NCI-H146 (cell line): ENCODE data around the gene GPR153.
"Not testable (repeated sequence)": the region's sequence is repeated elsewhere in the genome, so short reads cannot be mapped to it uniquely, and the experiment has no call there.

Experiments used
- DNase-seq: peaks from one replicate; lab custom pipeline; 2025; lab: John Stamatoyannopoulos, UW

Gene GPR153

DNA sequence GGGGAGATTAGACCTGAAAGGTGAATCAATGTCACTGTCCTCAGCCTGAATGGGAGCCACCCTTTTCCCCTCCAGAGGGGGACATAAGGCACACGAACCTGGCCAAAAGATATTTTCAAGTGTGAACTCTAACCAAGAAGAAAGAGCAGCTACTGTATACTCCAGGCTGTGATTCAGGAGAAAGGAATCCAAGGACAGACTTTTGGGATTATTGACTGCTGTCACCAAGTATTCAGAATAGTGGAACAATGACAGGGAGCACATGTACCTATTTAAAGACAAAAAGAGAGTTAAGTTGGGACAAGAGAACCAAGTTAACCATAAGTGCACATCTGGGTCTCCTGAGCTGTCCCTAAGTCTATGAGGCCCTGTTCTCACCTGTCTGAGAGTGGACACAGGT lies 27.5 kb downstream of the GPR153 start:
- DNase-seq: no peak

DNA sequence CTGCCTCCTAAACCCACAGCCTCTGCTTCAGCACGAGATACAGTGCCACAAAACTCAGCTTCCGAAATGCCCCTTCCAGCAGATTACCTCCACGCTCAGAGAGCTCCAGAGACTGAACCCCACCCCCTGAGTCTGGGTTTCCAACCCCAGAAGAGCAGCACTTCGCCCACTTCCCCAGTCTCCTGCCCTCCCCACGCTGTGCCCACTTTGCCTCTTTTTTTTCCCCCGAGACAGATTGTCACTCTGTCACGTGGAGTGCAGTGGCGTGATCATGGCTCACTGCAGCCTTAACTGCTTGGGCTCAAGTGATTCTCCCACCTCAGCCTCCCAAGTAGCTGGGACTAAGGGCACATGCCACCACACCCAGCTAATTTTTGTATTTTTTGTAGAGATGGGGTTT lies 35.2 kb downstream of the GPR153 start:
- no peak for DNase-seq

DNA sequence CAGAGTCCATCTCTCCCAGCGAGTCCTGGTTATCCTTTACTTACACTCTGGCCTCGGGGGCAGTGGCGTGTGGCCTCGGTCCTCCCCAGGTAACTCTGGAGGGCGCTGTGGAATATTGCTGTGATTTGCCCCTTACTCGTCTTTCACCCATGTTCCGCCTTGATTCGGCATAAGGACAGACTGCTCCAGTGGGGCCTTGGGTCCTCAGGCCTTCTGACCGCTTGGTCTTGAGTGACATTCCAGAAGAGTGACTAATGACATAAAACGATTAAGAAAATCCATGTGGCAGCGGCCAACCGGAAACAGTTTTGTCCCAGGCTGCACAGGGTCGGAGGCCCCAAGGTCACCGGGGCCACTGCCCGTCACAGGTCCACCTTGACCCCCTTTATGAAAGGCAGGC lies 36.2 kb downstream of the GPR153 start:
- no peak for DNase-seq

DNA sequence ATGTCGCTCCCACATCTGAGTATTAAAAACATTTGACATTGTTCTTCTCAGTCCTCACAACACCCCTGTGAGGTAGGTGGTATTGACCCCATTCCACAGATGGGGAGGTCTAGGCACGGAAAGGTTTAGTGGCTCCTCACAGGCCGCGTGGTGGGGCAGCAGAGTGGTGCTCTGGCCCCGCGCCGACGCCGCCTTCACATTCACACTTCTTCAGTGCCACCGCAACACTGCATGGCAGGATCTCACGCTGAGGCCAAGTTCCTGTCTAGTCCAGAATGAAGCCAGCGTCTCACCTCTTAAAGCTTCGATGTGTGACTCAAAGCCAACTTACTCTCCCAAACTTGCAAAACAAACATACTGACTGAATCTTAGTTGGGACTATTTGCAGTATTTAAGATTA lies 37.3 kb downstream of the GPR153 start:
- no peak for DNase-seq

DNA sequence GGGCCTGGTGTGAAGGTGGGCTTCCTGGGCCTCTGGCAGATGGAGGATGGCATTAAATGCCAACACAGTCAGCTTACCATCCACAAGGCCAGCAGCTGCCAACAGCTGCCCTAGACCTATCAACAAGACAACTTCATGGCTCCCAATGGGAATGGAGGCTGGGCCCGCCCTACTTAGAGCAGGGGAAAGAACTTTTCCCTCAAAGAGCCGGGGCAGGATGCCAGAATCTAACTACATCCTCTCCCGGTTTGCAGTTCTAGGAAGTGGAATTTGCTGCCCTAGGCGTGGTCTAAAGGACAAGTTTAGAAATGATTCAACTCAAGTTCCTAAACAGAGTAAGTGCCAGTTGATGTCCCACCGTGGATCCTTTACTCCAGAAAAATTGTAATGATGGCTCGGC lies 38.3 kb downstream of the GPR153 start:
- DNase-seq: no peak

DNA sequence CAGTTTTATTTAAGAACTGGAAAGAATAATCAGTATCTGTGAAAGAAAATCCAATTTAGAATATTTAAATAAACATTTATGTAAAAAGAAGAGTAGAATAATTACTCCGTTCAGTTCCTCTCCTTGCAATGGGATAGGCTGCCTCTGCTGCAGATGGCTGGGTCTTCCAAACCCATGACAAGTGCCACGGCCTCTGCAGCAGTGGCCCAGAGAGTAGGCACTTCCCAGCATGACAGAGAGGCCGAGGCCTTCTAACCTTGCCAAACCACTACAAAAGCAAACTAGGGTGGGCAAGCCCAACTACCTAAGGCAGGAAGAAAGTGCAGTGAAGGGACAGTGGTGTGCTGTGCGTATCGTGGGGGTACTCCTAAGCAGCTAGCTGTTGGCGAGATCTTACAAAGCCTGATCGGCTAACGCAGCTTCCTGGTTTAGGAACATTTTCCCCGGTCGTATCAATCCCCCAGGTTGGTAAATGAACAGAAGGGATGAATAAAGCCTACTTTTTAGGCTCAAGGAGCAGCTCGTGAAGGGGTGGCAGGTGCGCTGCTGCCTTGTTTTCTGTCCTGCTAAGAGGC lies 39.6 kb downstream of the GPR153 start:
- DNase-seq: no peak

GRCh38 chr1:6220236-6220635 lies 40.7 kb downstream of the GPR153 start:
- no peak for DNase-seq

DNA sequence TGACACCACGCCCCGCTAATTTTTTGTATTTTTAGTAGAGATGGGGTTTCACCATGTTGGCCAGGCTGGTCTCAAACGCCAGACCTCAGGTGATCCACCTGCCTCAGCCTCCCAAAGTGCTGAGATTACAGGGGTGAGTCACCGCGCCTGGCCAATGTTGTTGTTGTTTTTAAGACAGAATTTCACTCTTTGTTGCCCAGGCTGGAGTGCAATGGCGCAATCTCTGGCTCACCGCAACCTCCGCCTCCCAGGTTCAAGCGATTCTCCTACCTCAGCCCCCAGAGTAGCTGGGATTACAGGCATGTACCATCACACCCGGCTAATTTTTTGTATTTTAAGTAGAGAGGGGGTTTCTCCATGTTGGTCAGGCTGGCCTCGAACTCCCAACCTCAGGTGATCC lies 41.3 kb downstream of the GPR153 start:
- DNase-seq: not testable (repeated sequence)

DNA sequence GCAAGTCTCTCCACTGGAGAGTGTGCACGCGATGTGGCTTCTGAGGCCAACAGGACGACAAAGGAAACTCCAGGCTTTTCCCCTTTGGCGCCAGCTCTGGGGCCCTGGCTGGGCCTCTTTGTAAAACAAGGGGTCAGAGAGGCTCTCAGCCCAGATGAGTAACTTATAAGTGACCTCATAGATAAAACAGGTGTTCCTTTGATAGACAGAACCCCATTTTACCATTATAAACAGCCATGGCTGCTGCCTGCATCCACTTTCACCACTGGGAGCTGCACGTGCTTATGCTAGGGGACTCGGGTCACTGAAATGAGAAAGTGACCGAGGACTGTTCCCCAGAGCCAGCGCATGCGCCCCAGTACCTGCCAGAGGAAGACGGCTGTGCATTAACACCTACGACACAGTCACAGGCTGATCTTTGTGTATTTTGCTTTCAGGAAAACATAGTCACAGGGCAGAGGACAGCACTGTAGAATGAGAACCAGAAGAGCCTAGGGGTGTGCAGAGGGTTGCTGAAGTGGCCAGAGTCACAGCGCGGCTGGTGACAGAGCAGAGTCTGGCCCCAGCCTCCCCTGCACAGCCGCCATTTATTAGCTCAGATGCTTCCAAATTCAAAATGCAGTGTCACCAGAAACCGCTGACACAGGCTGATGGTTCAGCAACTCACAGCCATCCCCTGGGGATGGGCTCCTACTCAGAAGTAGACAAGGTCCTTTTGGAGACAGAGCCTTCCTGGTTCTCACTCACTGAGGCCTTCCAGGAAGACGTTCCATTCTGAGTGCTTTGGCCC lies 42.3 kb downstream of the GPR153 start:
- DNase-seq: no peak

- DNase-seq: no peak
These were observed 48.5 kb downstream of the GPR153 start for GRCh38 chr1:6212193-6212959.

GRCh38 chr1:6211731-6212130 lies 49.2 kb downstream of the GPR153 start:
- DNase-seq: no peak

- no peak for DNase-seq
These were observed 50.1 kb downstream of the GPR153 start for GRCh38 chr1:6210591-6211355.

DNA sequence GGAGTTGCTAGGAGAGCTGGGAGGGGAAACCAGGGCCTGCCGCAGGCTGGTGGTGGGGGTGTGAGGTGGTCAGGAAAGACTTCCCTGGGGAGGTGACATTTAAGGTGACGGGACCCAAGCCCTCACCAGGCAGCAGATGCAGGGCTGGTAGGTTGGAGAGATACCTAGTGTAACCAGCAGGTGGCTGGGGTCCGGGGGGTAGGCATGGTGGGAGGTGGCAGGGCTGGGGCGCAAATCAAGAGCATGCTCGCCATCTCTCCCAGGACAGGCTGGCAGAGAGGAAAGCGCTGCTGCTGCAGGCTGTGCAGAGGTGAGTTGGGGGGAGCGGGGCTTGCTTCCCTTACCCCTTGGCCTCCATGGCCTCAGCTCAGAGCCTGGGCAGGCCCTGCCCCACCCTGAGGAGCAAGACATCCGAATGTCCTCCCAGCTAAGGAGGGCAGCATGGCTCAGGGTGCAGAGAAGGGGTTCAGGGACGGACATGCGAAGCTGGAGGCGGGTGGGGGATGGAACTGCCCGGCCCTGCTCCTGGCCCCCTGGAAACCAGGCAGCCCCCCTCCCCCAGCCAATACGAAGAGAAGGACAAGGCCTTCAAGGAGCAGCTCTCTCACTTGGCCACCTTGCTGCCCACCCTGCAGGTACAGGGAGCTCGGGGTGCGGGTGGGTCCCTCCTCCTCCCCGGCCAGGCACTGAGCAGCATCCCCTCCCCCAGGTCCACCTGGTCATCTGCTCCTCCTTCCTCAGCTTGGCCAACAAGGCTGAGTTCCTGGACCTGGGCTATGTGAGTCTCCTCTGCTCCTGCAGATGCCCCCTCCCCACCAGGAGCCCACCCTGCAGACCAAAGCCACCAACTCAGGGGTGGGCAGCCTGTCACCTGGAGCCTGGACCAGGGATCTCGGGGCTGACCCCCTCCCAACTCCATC lies 51.0 kb downstream of the GPR153 start:
- DNase-seq: no peak

GRCh38 chr1:6208723-6209660 lies 51.9 kb downstream of the GPR153 start:
- DNase-seq: no peak

DNA sequence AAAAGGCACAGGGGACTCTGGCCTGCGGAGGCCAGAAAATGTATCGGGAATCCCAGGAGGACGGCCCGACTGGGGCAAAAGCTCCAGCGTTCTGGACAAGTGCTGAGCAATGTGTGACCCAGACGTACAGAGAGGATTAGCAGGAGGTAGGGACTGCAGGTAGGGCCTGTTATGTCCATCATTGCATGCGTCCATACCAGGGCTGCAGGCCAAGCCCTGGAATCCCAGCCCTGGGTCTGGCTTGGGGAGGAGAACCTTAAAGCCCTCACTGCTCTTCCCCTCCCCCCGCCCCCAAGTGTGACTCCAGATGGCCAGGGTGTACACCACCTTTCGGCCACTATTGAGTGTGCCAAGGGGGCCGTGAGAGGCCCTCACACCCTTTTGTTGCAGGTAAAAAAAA lies 53.0 kb downstream of the GPR153 start:
- no peak for DNase-seq

DNA sequence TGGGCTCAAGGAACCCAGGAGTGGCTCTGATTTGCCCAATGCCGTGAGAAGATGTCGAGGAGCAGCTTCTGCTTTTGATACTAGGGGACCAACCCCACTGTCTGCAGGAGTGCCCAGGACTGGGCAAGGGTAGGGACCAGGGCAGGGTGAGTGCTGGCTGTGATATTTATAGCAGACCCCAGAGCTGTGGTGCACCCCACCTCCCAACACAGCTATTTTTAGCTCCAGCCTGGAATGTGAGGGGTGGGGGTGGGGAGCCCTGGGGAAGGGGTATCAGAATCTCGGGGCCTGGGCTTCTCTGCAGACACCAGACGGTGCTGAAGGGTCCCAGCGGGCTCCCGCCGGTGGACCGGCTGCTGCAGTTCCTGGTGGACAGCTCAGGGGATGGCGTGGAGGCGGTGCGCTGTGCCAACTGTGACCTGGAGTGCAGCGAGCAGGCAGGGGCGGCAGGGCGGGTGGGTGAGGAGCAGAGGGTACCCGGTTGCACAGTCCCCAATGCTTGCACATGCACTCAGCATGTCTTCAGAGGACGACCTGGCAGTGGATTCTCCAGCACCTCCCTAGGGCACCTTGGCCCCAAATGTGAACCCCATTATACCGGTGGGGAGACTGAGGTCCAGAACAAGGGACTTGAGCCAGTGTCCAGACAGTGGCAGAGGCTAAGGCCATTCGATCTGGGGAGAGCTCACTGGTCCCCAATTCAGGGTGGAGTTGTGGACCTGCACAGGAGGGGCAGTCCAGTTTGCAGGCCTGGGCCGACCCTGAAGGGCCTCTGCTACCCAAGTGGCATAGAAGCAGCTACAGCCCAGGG lies 53.6 kb downstream of the GPR153 start:
- DNase-seq: no peak

DNA sequence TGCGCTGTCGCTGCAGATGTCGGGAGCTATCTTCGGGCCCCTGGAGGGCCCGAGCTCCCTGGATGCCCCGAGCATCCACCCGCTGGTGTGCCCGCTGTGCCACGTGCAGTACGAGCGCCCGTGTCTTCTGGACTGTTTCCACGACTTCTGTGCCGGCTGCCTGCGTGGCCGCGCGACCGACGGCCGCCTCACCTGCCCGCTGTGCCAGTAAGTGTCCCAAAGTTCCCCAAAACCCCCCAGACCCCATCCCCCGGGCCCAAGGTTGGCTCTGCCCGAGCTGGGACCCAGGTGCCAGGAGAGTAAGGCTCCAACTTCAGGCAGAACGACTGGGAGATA lies 54.4 kb downstream of the GPR153 start:
- no peak for DNase-seq

- DNase-seq: peak; percentile 76
These were observed 54.9 kb downstream of the GPR153 start, which contains the start of gene RNF207 for GRCh38 chr1:6205849-6206519. RNF207 (plus strand) TSS chr1:6206119; CDS start chr1:6206536, 417 bp downstream.

DNA sequence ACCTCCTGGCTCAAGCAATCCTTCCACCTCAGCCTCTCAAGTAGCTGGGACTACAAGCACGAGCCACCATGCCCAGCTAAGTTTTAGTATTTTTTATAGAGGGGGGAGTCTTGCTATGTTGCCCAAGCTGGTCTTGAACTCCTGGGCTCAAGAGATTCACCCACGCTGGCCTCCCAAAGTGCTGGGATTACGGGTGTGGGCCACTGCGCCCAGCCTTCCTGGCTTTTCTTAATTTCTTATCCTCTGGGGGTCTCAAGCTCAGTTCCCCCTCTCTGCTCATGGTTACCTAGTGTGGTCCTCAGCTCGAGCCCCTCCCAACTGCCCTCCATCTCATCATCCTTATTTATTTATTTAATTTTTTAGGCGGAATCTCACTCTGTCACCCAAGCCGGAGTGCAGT lies 58.6 kb downstream of the GPR153 start:
- DNase-seq: no peak
